Smooth muscle cell (in vitro differentiated cells): ENCODE data around the gene BEX2. TPM values are rescaled to one million over a fixed set of nuclear protein-coding genes. Genes with fewer than 3 reads are reported as not detected.

ENCODE experiments used
- DNase-seq: peaks from one replicate; lab custom pipeline; 2025; ENCODE audit not compliant: unreplicated experiment; lab: John Stamatoyannopoulos, UW
- H2AFZ ChIP-seq: fragments of 200-600 bp; sonication (generic); 2 replicates; pipeline ENCODE4 v1.6.0; 2016; ENCODE audit warnings: antibody characterized with exemption, low read depth, mild to moderate bottlenecking
- H3F3A ChIP-seq: fragments of 200-600 bp; sonication (generic); 2 replicates; pipeline ENCODE4 v1.6.0; 2017; ENCODE audit warnings: antibody characterized with exemption, low read depth
- H3K27ac ChIP-seq: fragments of 200-600 bp; sonication (generic); 2 replicates; pipeline ENCODE4 v1.5.1; 2016; ENCODE audit warnings: low read depth, mild to moderate bottlenecking
- H3K27me3 ChIP-seq: fragments of 200-600 bp; sonication (generic); 2 replicates; pipeline ENCODE4 v1.6.1; 2016; ENCODE audit warnings: low read depth, mild to moderate bottlenecking
- H3K36me3 ChIP-seq: fragments of 200-600 bp; sonication (generic); 2 replicates; pipeline ENCODE4 v1.5.1; 2016; ENCODE audit warnings: low read depth
- H3K4me1 ChIP-seq: fragments of 200-600 bp; sonication (generic); 2 replicates; pipeline ENCODE4 v1.5.1; 2016; ENCODE audit warnings: low read depth
- H3K4me2 ChIP-seq: fragments of 200-600 bp; sonication (generic); 2 replicates; pipeline ENCODE4 v1.6.0; 2016; ENCODE audit warnings: mild to moderate bottlenecking
- H3K4me3 ChIP-seq: fragments of 200-600 bp; sonication (generic); 2 replicates; pipeline ENCODE4 v1.5.1; 2016; ENCODE audit warnings: mild to moderate bottlenecking
- H3K79me2 ChIP-seq: fragments of 200-600 bp; sonication (generic); 2 replicates; pipeline ENCODE4 v1.6.0; 2016; ENCODE audit warnings: low read depth, mild to moderate bottlenecking
- H3K9ac ChIP-seq: fragments of 200-600 bp; sonication (generic); 2 replicates; pipeline ENCODE4 v1.6.0; 2016; ENCODE audit warnings: low read depth
- H3K9me3 ChIP-seq: fragments of 200-600 bp; sonication (generic); replicated peaks from 2 replicates; pipeline ENCODE4 v1.5.1; 2016; ENCODE audit warnings: low read depth
- H4K20me1 ChIP-seq: fragments of 200-600 bp; sonication (generic); 2 replicates; pipeline ENCODE4 v1.6.0; 2016; ENCODE audit warnings: low read depth
- WGBS: methylation state at CpG from one replicate; pipeline ENCODE4 v1.1.7; 2016; ENCODE audit warnings: low lambda C conversion rate; 5-methylcytosine and 5-hydroxymethylcytosine counted together
- polyA plus RNA-seq: library from polyadenylated mRNA; unstranded; fragments of >200 nt; fragmentation: Nextera tagmentation; extraction: Ambion mirVana; gene quantifications from 2 replicates; pipeline ENCODE4 v1.2.1, GENCODE V29; 2016
- small RNA-seq: library from RNA; depleted of rRNA; stranded (forward); fragments of <200 nt; gene quantifications from one replicate; pipeline ENCODE3, GENCODE V24; 2014
- total RNA-seq: library from RNA; depleted of rRNA; stranded (reverse); fragments of >200 nt; gene quantifications from 2 replicates; pipeline ENCODE4 v1.2.3, GENCODE V29; 2014
- TF ChIP-seq, protein P1 (sequence below): fragments of 200-600 bp; sonication (generic); IDR thresholded peaks from 2 replicates; pipeline ENCODE4 v1.5.1; 2017; ENCODE audit warnings: borderline replicate concordance, mild to moderate bottlenecking, antibody characterized with exemption; ENCODE audit not compliant: insufficient read depth, poor library complexity, severe bottlenecking

BEX2 gene
- total and polyA plus RNA-seq, 2 experiments from 2014 or later: 3.6 to 4.7 TPM

- Histone ChIP-seq H3K79me2 (no peaks in the 10 kb centered on the region), H3F3A (no peaks in the 10 kb centered on the region), H3K9ac (no peak overlapping the region), H3K36me3 (no peaks in the 10 kb centered on the region), H3K4me1 (no peaks in the 10 kb centered on the region), H3K27ac (no peak overlapping the region), H3K4me3 (no peak overlapping the region), H4K20me1 (no peaks in the 10 kb centered on the region), H3K27me3 (no peaks in the 10 kb centered on the region), H2AFZ (no peak overlapping the region), H3K4me2 (no peak overlapping the region), H3K9me3 (peaks cover 2% of the 10 kb centered on the region)
- 84% methylated on average over 20 of the region's 23 CpGs for WGBS
- TF ChIP-seq, protein P1, sequence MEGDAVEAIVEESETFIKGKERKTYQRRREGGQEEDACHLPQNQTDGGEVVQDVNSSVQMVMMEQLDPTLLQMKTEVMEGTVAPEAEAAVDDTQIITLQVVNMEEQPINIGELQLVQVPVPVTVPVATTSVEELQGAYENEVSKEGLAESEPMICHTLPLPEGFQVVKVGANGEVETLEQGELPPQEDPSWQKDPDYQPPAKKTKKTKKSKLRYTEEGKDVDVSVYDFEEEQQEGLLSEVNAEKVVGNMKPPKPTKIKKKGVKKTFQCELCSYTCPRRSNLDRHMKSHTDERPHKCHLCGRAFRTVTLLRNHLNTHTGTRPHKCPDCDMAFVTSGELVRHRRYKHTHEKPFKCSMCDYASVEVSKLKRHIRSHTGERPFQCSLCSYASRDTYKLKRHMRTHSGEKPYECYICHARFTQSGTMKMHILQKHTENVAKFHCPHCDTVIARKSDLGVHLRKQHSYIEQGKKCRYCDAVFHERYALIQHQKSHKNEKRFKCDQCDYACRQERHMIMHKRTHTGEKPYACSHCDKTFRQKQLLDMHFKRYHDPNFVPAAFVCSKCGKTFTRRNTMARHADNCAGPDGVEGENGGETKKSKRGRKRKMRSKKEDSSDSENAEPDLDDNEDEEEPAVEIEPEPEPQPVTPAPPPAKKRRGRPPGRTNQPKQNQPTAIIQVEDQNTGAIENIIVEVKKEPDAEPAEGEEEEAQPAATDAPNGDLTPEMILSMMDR: no peak
- no peak for DNase-seq
Measured at GRCh38 chrX:103275947-103276567, 34.7 kb downstream of the BEX2 start.

- DNase-seq: no peak
- Histone ChIP-seq H3K79me2 (no peaks in the 10 kb centered on the region), H3K4me3 (no peak overlapping the region), H3K27me3 (no peaks in the 10 kb centered on the region), H2AFZ (no peak overlapping the region), H3K27ac (no peak overlapping the region), H3K36me3 (no peaks in the 10 kb centered on the region), H3K4me1 (no peaks in the 10 kb centered on the region), H4K20me1 (no peaks in the 10 kb centered on the region), H3F3A (no peaks in the 10 kb centered on the region), H3K9me3 (peaks cover under 1% of the 10 kb centered on the region), H3K4me2 (no peak overlapping the region), H3K9ac (no peak overlapping the region)
- 95% methylated on average over 4 of the region's 4 CpGs for WGBS
- TF ChIP-seq, protein P1: no peak
Measured at GRCh38 chrX:103274284-103274683, 36.5 kb downstream of the BEX2 start.

Small RNA genes within 50 kb of the gene (small RNA-seq; reads per million reads assigned to genes)
- gene Z92846.1: not detected

Other genes starting within 250 kb of the BEX2 start
- gene BEX1, start 246.8 kb downstream of the BEX2 start, total RNA-seq: 3.2 and 11.1 TPM in 2 replicates
- 4.1 and 5.1 TPM in 2 replicates for gene BEX1, start 246.8 kb downstream of the BEX2 start, polyA plus RNA-seq
- gene NXF3, start 217.8 kb downstream of the BEX2 start, total RNA-seq: not detected in 2 replicates
- not detected in 2 replicates for gene NXF3, start 217.8 kb downstream of the BEX2 start, polyA plus RNA-seq
- 48.7 and 50.3 TPM in 2 replicates for gene BEX4, start 95.9 kb downstream of the BEX2 start, total RNA-seq
- gene BEX4, start 95.9 kb downstream of the BEX2 start, polyA plus RNA-seq: 89.9 and 107 TPM in 2 replicates
- 157 and 187 TPM in 2 replicates for gene TCEAL8, start 55.8 kb downstream of the BEX2 start, total RNA-seq
- gene TCEAL8, start 55.8 kb downstream of the BEX2 start, polyA plus RNA-seq: 113 and 140 TPM in 2 replicates
- not detected in 2 replicates for gene TCEAL5, start 34.2 kb downstream of the BEX2 start, total RNA-seq
- gene TCEAL5, start 34.2 kb downstream of the BEX2 start, polyA plus RNA-seq: not detected in 2 replicates
- gene TCEAL7, start 19.2 kb upstream of the BEX2 start, total RNA-seq: 19.7 and 32.1 TPM in 2 replicates
- gene TCEAL7, start 19.2 kb upstream of the BEX2 start, polyA plus RNA-seq: 13.8 and 21.4 TPM in 2 replicates
- 255 and 302 TPM in 2 replicates for gene TCEAL9, start 45.5 kb upstream of the BEX2 start, total RNA-seq
- 232 and 267 TPM in 2 replicates for gene TCEAL9, start 45.5 kb upstream of the BEX2 start, polyA plus RNA-seq
- 234 and 259 TPM in 2 replicates for gene BEX3, start 65.5 kb upstream of the BEX2 start, total RNA-seq
- 445 and 554 TPM in 2 replicates for gene BEX3, start 65.5 kb upstream of the BEX2 start, polyA plus RNA-seq
- gene RAB40A, start 208.5 kb upstream of the BEX2 start, total RNA-seq: 0.13 and 0.49 TPM in 2 replicates
- gene RAB40A, start 208.5 kb upstream of the BEX2 start, polyA plus RNA-seq: 0.63 and 0.85 TPM in 2 replicates